ENCODE results near the gene RIC3.

The RIC3 gene

GRCh38 chr11:8092587-8093424 lies 76.0 kb downstream of the RIC3 start:
- no peak overlapping the region for H3K27ac Mint-ChIP-seq
- no peaks in the 10 kb centered on the region for H3K4me1 Mint-ChIP-seq (ENCODE audit: low read depth)
- no peak overlapping the region for H3K4me3 Mint-ChIP-seq
- no peaks in the 10 kb centered on the region for H3K36me3 Mint-ChIP-seq (ENCODE audit: low read depth)
- no peaks in the 10 kb centered on the region for H3K27me3 Mint-ChIP-seq
- no peaks in the 10 kb centered on the region for H3K9me3 Mint-ChIP-seq

DNA sequence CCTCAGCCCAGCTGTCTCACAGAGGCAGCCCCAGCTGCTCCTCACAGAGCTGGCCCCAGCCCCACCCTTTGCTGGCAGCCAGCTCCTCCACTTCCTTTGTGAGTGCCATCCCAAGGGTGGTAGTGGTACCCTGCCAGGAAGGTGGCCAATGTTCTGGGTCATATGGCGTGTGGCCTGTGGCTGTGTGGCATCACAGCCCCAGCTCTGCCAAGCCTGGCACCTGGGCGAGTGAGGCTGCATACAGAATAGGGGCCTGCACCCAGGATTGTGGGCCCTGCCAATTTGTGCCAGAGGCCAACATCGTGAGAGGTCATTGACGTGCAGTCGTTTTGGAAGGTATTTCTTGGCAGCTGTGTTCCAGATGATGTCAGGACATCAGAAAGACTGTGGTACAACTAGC lies 77.1 kb downstream of the RIC3 start:
- H3K4me3 Mint-ChIP-seq: no peak overlapping the region
- H3K4me1 Mint-ChIP-seq (ENCODE audit: low read depth): no peaks in the 10 kb centered on the region
- no peaks in the 10 kb centered on the region for H3K36me3 Mint-ChIP-seq (ENCODE audit: low read depth)
- H3K9me3 Mint-ChIP-seq: no peaks in the 10 kb centered on the region
- H3K27me3 Mint-ChIP-seq: no peaks in the 10 kb centered on the region
- peak overlapping the region; percentile 26 for H3K27ac Mint-ChIP-seq

GRCh38 chr11:8090756-8091155 lies 78.1 kb downstream of the RIC3 start:
- H3K27me3 Mint-ChIP-seq: no peaks in the 10 kb centered on the region
- no peaks in the 10 kb centered on the region for H3K36me3 Mint-ChIP-seq (ENCODE audit: low read depth)
- H3K4me1 Mint-ChIP-seq (ENCODE audit: low read depth): no peaks in the 10 kb centered on the region
- H3K4me3 Mint-ChIP-seq: no peak overlapping the region
- no peaks in the 10 kb centered on the region for H3K9me3 Mint-ChIP-seq
- no peak overlapping the region for H3K27ac Mint-ChIP-seq

GRCh38 chr11:8089791-8090510 lies 78.9 kb downstream of the RIC3 start:
- no peak overlapping the region for H3K27ac Mint-ChIP-seq
- H3K4me1 Mint-ChIP-seq (ENCODE audit: low read depth): no peaks in the 10 kb centered on the region
- H3K9me3 Mint-ChIP-seq: no peaks in the 10 kb centered on the region
- no peak overlapping the region for H3K4me3 Mint-ChIP-seq
- H3K27me3 Mint-ChIP-seq: peaks cover 2% of the 10 kb centered on the region
- no peaks in the 10 kb centered on the region for H3K36me3 Mint-ChIP-seq (ENCODE audit: low read depth)

GRCh38 chr11:8087756-8088155 lies 81.1 kb downstream of the RIC3 start:
- H3K4me1 Mint-ChIP-seq (ENCODE audit: low read depth): no peaks in the 10 kb centered on the region
- no peak overlapping the region for H3K4me3 Mint-ChIP-seq
- no peak overlapping the region for H3K27ac Mint-ChIP-seq
- H3K36me3 Mint-ChIP-seq (ENCODE audit: low read depth): no peaks in the 10 kb centered on the region
- H3K9me3 Mint-ChIP-seq: no peaks in the 10 kb centered on the region
- H3K27me3 Mint-ChIP-seq: peaks cover 18% of the 10 kb centered on the region

GRCh38 chr11:8087185-8087584 lies 81.6 kb downstream of the RIC3 start:
- no peaks in the 10 kb centered on the region for H3K36me3 Mint-ChIP-seq (ENCODE audit: low read depth)
- H3K4me1 Mint-ChIP-seq (ENCODE audit: low read depth): no peaks in the 10 kb centered on the region
- no peaks in the 10 kb centered on the region for H3K9me3 Mint-ChIP-seq
- peaks cover 24% of the 10 kb centered on the region for H3K27me3 Mint-ChIP-seq
- H3K27ac Mint-ChIP-seq: no peak overlapping the region
- no peak overlapping the region for H3K4me3 Mint-ChIP-seq

- H3K36me3 Mint-ChIP-seq (ENCODE audit: low read depth): no peaks in the 10 kb centered on the region
- no peaks in the 10 kb centered on the region for H3K9me3 Mint-ChIP-seq
- H3K27ac Mint-ChIP-seq: no peak overlapping the region
- peaks cover 30% of the 10 kb centered on the region for H3K27me3 Mint-ChIP-seq
- H3K4me3 Mint-ChIP-seq: no peak overlapping the region
- peaks cover 5% of the 10 kb centered on the region for H3K4me1 Mint-ChIP-seq (ENCODE audit: low read depth)
Measured at GRCh38 chr11:8086571-8086970, 82.3 kb downstream of the RIC3 start.

- H3K27me3 Mint-ChIP-seq: peaks cover 30% of the 10 kb centered on the region
- no peak overlapping the region for H3K27ac Mint-ChIP-seq
Measured at GRCh38 chr11:8086001-8086479, 82.8 kb downstream of the RIC3 start.

DNA sequence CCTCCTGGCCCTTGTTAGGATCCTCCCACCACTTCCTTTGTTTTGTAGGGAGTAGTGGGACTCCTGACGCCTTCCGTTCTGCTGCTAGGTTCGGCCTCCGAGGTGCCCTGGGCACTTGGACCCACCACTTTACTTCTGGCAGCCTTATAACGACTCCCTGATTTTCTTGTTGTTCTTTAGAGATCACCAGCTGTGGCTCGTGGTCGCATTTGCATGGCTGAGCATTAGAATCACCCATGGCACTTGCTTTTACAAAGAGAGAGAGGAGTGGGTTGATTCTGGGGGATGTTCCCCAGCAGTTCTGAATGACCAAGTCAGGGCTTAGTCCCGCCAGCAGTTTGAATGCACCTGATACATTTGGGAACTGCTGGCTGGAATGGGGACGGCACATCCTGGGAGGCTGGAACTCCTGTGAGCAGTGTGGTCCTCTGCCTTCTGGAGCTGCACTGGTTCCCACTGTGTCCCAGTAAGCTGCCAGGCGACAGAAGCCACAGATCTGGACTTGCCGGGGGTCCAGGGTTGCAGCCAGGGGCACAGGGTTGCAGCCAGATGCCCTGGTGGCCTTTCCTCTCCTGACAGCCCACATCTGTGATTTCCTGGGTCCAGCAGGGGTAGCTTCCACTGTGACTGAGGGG lies 83.7 kb downstream of the RIC3 start:
- Mint-ChIP-seq H3K36me3 (ENCODE audit: low read depth) (no peaks in the 10 kb centered on the region), H3K4me1 (ENCODE audit: low read depth) (peaks cover 6% of the 10 kb centered on the region), H3K4me3 (no peak overlapping the region), H3K9me3 (no peaks in the 10 kb centered on the region), H3K27me3 (peaks cover 35% of the 10 kb centered on the region), H3K27ac (no peak overlapping the region)

More at GRCh38 chr11:8086001-8086479, 82.8 kb downstream of the RIC3 start:
- H3K4me3 Mint-ChIP-seq: no peak overlapping the region
- peaks cover 6% of the 10 kb centered on the region for H3K4me1 Mint-ChIP-seq (ENCODE audit: low read depth)
- no peaks in the 10 kb centered on the region for H3K36me3 Mint-ChIP-seq (ENCODE audit: low read depth)
- no peaks in the 10 kb centered on the region for H3K9me3 Mint-ChIP-seq

- H3K9me3 Mint-ChIP-seq: no peaks in the 10 kb centered on the region
- H3K27ac Mint-ChIP-seq: no peak overlapping the region
- H3K4me3 Mint-ChIP-seq: no peak overlapping the region
- H3K27me3 Mint-ChIP-seq: peaks cover 41% of the 10 kb centered on the region
- H3K4me1 Mint-ChIP-seq (ENCODE audit: low read depth): peaks cover 6% of the 10 kb centered on the region
- no peaks in the 10 kb centered on the region for H3K36me3 Mint-ChIP-seq (ENCODE audit: low read depth)
Measured at GRCh38 chr11:8084352-8084751, 84.5 kb downstream of the RIC3 start.

DNA sequence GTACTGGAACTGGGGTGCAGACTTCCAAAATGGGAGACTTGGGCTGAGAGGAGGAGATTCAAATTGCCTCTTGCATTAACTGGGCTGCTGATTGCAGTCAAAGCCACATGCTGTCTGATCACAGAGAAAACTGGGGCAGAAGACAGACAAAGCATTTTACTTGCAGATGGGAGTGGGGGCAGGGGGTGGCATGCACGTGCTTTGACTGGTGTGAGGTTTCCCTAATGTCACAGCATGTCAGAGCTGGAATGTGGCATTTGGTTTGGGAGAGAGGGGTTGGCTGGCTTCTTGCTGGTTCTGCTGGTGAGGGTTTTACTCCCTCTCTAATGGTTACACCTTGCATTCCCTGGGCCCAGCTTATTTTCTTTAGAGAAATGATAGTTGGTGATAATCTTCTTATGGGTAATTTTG lies 84.9 kb downstream of the RIC3 start:
- Mint-ChIP-seq H3K27me3 (peaks cover 43% of the 10 kb centered on the region), H3K9me3 (no peaks in the 10 kb centered on the region)

DNA sequence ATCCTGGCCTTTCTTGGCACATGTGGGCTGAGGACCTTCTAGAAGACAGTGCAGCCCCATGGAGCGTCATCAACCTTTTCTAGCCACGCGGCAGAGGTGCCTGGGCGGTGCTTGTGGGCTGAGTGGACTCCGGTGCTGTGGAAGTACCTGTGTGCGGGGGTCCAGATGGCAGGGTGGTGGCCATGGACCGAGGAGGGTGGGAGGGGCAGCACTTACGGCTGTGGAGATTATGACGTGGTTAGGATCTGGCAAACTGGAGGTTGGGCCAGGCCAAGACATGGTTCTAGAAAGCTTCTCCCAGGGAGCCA lies 85.8 kb downstream of the RIC3 start:
- Mint-ChIP-seq H3K9me3 (no peaks in the 10 kb centered on the region), H3K36me3 (ENCODE audit: low read depth) (no peaks in the 10 kb centered on the region), H3K27ac (no peak overlapping the region), H3K4me1 (ENCODE audit: low read depth) (peaks cover 6% of the 10 kb centered on the region), H3K4me3 (no peak overlapping the region), H3K27me3 (peaks cover 50% of the 10 kb centered on the region)

More for the DNA sequence above, 84.9 kb downstream of the RIC3 start:
- Mint-ChIP-seq H3K4me3 (no peak overlapping the region), H3K27ac (no peak overlapping the region), H3K4me1 (ENCODE audit: low read depth) (peaks cover 6% of the 10 kb centered on the region), H3K36me3 (ENCODE audit: low read depth) (no peaks in the 10 kb centered on the region)

GRCh38 chr11:8082391-8083087 lies 86.3 kb downstream of the RIC3 start:
- H3K27me3 Mint-ChIP-seq: peaks cover 52% of the 10 kb centered on the region
- no peaks in the 10 kb centered on the region for H3K9me3 Mint-ChIP-seq
- no peaks in the 10 kb centered on the region for H3K36me3 Mint-ChIP-seq (ENCODE audit: low read depth)
- peaks cover 6% of the 10 kb centered on the region for H3K4me1 Mint-ChIP-seq (ENCODE audit: low read depth)
- no peak overlapping the region for H3K4me3 Mint-ChIP-seq
- no peak overlapping the region for H3K27ac Mint-ChIP-seq

DNA sequence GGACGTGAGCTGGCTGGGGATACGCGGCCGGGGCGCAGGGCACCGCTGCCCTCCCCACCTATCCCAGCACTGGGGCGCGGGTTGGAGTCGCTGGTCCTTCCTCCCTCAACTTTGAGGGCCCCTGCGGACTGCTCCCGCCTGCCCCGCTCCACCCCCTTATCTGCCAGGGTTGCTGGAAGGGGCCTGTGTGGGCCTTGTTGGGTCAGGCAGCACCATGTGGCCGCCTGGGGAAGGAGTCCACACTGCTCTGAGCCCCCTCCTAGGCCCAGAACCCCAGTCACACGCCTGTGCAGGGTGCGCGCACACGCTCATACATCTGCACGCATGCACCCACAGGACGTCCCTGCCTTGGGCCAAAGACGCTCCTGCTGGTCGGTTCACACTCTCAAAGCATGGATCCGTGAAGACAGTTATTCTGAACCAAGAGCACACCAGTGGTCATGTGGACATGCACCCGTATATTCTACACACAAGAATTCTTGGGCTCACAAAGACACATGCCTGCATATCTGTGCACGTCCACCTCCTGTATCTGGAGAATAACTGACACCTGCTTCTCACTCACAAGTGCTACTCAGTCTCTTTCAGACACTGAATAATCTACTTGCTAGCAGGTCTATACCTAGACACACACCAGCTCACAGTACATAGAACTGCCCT lies 87.1 kb downstream of the RIC3 start:
- peak overlapping the region; percentile 42 for H3K4me3 Mint-ChIP-seq
- H3K27ac Mint-ChIP-seq: no peak overlapping the region
- H3K9me3 Mint-ChIP-seq: no peaks in the 10 kb centered on the region
- peaks cover 56% of the 10 kb centered on the region for H3K27me3 Mint-ChIP-seq
- H3K36me3 Mint-ChIP-seq (ENCODE audit: low read depth): no peaks in the 10 kb centered on the region
- H3K4me1 Mint-ChIP-seq (ENCODE audit: low read depth): peaks cover 6% of the 10 kb centered on the region
